ENCODE measurements around the gene MSANTD1. TPM values are rescaled to one million over a fixed set of nuclear protein-coding genes. Genes with fewer than 3 reads are reported as not detected.
A peak's percentile ranks its signal among the peaks of the same experiment; 100 is the strongest.

MSANTD1 gene
- polyA plus RNA-seq, 1 donor from 2014 or later: 12.7 TPM

DNA sequence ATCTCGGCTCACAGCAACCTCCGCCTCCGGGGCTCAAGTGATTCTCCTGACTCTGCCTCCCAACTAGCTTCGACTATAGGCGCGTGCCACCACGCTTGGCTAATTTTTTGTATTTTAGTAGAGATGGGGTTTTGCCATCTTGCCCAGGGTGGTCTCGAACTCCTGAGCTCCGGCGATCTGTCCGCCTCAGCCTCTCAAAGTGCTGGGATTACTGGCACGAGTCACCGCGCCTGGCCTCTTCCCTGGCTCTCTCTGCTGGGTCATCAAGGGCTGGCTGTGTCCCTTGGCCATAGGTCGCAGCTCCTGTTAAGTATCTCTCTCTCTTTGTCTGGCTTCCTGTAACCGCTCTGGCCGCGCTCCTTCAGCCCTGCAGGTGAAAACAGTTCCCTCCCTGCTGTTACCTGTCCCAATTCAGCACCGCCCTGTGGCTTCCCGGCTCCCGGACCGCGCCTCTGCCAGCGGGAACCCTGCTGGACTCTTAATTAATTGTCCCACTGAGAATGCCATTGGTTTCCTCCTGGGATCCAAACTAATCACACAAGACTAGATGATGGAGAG, 42.5 kb downstream of the MSANTD1 start:
- Histone ChIP-seq H3K9ac (ENCODE audit: low read length) (peak overlapping the region; percentile 89), H3K27me3 (ENCODE audit: insufficient read depth, low read depth, low read length) (no peaks in the 10 kb centered on the region), H3K27ac (ENCODE audit: low read length) (peak overlapping the region; percentile 72), H3K9me3 (ENCODE audit: low read length) (no peaks in the 10 kb centered on the region), H2AFZ (ENCODE audit: low read depth, low read length) (peak overlapping the region; percentile 41), H3F3A (ENCODE audit: insufficient read depth, low read length, poor library complexity, severe bottlenecking) (no peaks in the 10 kb centered on the region), H3K36me3 (ENCODE audit: insufficient read depth, low read length) (no peaks in the 10 kb centered on the region), H3K9me2 (ENCODE audit: insufficient read depth, low read length) (no peaks in the 10 kb centered on the region), H3K4me2 (ENCODE audit: low read length) (peak overlapping the region; percentile 88), H3K79me2 (replicated peaks; ENCODE audit: insufficient read depth, low read length) (peaks cover 18% of the 10 kb centered on the region), H3K4me3 (ENCODE audit: low read length) (peak overlapping the region; percentile 97), H4K20me1 (ENCODE audit: insufficient read depth) (no peaks in the 10 kb centered on the region)
- TF ChIP-seq, protein P1, sequence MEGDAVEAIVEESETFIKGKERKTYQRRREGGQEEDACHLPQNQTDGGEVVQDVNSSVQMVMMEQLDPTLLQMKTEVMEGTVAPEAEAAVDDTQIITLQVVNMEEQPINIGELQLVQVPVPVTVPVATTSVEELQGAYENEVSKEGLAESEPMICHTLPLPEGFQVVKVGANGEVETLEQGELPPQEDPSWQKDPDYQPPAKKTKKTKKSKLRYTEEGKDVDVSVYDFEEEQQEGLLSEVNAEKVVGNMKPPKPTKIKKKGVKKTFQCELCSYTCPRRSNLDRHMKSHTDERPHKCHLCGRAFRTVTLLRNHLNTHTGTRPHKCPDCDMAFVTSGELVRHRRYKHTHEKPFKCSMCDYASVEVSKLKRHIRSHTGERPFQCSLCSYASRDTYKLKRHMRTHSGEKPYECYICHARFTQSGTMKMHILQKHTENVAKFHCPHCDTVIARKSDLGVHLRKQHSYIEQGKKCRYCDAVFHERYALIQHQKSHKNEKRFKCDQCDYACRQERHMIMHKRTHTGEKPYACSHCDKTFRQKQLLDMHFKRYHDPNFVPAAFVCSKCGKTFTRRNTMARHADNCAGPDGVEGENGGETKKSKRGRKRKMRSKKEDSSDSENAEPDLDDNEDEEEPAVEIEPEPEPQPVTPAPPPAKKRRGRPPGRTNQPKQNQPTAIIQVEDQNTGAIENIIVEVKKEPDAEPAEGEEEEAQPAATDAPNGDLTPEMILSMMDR (IDR thresholded peaks at IDR 0.05; ENCODE audit: poor library complexity, severe bottlenecking): no peak
- TF ChIP-seq, protein P2, sequence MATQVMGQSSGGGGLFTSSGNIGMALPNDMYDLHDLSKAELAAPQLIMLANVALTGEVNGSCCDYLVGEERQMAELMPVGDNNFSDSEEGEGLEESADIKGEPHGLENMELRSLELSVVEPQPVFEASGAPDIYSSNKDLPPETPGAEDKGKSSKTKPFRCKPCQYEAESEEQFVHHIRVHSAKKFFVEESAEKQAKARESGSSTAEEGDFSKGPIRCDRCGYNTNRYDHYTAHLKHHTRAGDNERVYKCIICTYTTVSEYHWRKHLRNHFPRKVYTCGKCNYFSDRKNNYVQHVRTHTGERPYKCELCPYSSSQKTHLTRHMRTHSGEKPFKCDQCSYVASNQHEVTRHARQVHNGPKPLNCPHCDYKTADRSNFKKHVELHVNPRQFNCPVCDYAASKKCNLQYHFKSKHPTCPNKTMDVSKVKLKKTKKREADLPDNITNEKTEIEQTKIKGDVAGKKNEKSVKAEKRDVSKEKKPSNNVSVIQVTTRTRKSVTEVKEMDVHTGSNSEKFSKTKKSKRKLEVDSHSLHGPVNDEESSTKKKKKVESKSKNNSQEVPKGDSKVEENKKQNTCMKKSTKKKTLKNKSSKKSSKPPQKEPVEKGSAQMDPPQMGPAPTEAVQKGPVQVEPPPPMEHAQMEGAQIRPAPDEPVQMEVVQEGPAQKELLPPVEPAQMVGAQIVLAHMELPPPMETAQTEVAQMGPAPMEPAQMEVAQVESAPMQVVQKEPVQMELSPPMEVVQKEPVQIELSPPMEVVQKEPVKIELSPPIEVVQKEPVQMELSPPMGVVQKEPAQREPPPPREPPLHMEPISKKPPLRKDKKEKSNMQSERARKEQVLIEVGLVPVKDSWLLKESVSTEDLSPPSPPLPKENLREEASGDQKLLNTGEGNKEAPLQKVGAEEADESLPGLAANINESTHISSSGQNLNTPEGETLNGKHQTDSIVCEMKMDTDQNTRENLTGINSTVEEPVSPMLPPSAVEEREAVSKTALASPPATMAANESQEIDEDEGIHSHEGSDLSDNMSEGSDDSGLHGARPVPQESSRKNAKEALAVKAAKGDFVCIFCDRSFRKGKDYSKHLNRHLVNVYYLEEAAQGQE (IDR thresholded peaks at IDR 0.05; ENCODE audit: borderline replicate concordance): no peak
- TF ChIP-seq RAD21 (conservative IDR thresholded peaks at IDR 0.05) (no peak), TAF1 (IDR thresholded peaks at IDR 0.05; ENCODE audit: low read depth) (no peak), EP300 (conservative IDR thresholded peaks at IDR 0.05; ENCODE audit: poor library complexity, severe bottlenecking) (no peak), POLR2AphosphoS5 (IDR thresholded peaks at IDR 0.05) (no peak), MXI1 (conservative IDR thresholded peaks at IDR 0.05; ENCODE audit: poor library complexity, severe bottlenecking) (no peak), SMC3 (conservative IDR thresholded peaks at IDR 0.05; ENCODE audit: poor library complexity) (no peak), EZH2 (IDR thresholded peaks at IDR 0.05; ENCODE audit: borderline replicate concordance, insufficient read depth, low read length, poor library complexity, severe bottlenecking) (no peak)

DNA sequence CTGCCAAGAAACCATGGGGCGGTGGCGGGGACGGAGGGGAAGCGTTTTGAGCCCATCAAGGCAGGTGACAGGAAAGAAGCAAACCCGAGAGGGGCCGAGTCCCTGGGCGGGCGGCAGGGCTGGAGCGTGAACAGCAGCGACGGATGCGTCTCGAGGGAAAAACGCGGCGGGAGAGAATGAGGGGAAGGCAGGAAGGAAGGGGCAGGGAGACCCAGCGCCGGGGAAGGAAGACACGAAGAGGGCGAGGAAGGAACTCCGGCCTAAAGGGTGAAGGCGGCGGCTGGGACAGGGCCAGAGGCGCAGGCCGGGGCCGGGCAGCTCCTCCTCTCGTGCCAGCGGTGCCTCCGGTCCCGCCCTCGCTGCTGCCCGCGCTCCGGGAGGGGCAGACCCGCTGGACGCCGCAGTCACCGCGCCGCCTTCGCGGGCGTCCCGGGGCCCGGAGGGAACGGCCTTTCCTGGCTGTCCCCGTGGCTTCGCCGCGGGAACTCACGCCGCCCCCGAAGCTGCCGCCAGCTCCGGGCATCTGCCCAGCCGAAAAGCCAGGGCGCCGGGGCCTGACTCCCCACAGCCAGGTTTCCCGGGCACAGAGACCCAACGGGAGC, 43.1 kb downstream of the MSANTD1 start:
- Histone ChIP-seq H3F3A (ENCODE audit: insufficient read depth, low read length, poor library complexity, severe bottlenecking) (no peaks in the 10 kb centered on the region), H3K79me2 (replicated peaks; ENCODE audit: insufficient read depth, low read length) (peaks cover 18% of the 10 kb centered on the region), H3K27ac (ENCODE audit: low read length) (peak overlapping the region; percentile 72), H3K9me2 (ENCODE audit: insufficient read depth, low read length) (no peaks in the 10 kb centered on the region), H4K20me1 (ENCODE audit: insufficient read depth) (no peaks in the 10 kb centered on the region), H2AFZ (ENCODE audit: low read depth, low read length) (peak overlapping the region; percentile 88), H3K4me2 (ENCODE audit: low read length) (peak overlapping the region; percentile 88), H3K27me3 (ENCODE audit: insufficient read depth, low read depth, low read length) (no peaks in the 10 kb centered on the region), H3K9ac (ENCODE audit: low read length) (peak overlapping the region; percentile 89), H3K9me3 (ENCODE audit: low read length) (no peaks in the 10 kb centered on the region), H3K4me3 (ENCODE audit: low read length) (peak overlapping the region; percentile 97), H3K36me3 (ENCODE audit: insufficient read depth, low read length) (no peaks in the 10 kb centered on the region)
- TF ChIP-seq SMC3 (conservative IDR thresholded peaks at IDR 0.05; ENCODE audit: poor library complexity) (peak; percentile 33), MXI1 (conservative IDR thresholded peaks at IDR 0.05; ENCODE audit: poor library complexity, severe bottlenecking) (no peak)

Measured in neural cell (in vitro differentiated cells).